Measurements from ENCODE around the gene TNFRSF14. TPM values are rescaled to one million over a fixed set of nuclear protein-coding genes. Genes with fewer than 3 reads are reported as not detected.

The TNFRSF14 gene
- total and polyA plus RNA-seq, 9 of the 15 experiments (the other 6 are each of a cell fraction or from before 2014, with no cell fraction given), result 0.11 to 2.3 (median 0.68) TPM; not detected in 2

DNA sequence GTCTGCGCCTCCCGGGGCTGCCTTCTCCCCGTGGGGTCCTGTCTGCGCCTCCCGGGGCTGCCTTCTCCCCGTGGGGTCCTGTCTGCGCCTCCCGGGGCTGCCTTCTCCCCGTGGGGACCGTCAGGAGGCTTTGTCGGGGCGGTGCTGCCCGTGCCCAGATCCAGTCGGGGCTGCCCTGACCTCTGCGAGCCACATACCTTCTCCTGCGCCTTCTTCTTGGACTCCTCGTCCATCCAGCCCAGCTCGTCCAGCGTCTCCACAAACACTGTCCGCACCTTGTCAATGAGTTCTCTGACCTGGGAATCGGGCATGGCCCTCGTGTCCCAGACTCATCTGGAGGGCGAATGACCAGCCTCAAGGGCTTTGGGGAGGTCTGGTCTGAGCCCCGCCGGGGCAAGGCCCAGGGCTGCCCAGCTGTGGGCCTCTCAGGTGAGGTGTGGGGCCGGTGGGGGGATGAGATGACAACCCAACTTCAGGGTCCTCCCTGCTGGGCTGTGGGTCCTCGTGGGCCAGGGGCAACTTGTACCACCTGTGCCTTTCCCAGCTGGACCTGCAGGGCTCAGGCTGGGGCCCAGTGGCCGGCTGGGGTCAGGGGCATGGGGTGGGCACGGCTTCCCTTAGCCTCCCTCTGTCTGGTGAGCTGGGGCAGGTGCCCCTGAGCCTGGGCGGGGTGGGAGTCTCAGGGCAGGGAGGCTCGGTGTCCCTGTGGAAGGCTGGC lies 39.8 kb downstream of the TNFRSF14 start:
- BruUV-seq (replicated peaks), result no TSS peak
- POLR2A ChIA-PET, result interaction anchor here (0.5 to 0.6 kb wide), 2 partner anchors 108 to 187 kb away, joined by 3 read pairs; no protein-coding TSS in a partner anchor
- DNase-seq (ENCODE audit: extremely low read depth in 1 of 4, low spot score in 3 of 4) (no peak), FAIRE-seq (no peak), ATAC-seq (peak; percentile 12; the same call in 1 of the 3 replicates)
- TF ChIP-seq, protein P1, sequence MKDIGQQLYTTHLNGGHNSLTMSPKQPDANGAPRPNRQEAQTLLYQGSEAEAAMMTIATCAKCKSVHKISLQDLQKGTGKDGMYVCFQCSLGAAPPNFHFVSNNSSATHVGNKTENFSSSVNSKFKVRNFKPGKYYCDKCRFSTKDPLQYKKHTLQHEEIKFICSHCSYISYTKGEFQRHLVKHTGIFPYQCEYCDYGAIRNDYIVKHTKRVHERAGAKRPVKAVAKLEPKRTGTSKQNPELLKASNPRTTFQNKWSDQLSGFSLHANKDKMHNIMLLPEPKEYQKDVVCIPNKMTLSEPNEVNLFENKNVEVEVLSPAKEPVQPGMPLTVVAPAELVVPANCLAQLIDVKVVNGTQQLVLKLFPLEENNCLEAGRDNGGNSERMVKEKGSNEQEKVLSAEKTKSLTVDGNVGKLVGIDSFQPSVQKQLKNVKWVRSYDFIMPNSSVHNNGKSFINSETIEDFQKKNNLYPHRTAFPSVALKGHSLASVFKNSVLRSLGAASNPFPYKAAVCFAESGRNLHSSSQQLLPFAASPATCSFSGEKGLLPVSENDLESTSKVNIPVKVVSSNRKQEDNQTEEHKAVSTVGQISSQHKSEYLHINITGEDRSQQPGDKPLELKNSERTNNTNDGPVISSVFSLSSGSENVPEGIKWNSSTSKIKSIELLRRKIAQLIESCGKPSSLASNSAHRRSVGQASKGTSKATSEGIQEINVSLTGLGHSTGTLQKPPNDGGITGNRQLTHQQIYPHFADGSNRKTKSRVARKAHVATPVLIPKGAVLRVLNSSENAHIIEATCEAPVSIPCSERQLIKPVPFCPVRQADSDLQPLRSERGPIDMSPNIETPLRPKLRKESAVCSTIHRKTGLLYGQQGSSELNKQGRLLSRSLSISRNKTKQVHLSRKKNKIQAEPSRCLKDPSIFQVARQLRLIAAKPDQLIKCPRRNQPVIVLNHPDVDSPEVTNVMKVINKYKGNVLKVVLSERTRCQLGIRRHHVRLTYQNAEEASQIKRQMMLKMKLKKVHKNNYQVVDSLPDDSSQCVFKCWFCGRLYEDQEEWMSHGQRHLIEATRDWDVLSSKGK (CRISPR knock-in tag; IDR thresholded peaks at IDR 0.05), result no peak
- no peak for TF ChIP-seq ELF4 (CRISPR knock-in tag; IDR thresholded peaks at IDR 0.05)
- no peak for TF ChIP-seq ZNF347 (CRISPR knock-in tag; IDR thresholded peaks at IDR 0.05; ENCODE audit: low read depth)
- TF ChIP-seq MAFK (IDR thresholded peaks at IDR 0.05; ENCODE audit: low read length), result no peak
- TF ChIP-seq, protein P2, sequence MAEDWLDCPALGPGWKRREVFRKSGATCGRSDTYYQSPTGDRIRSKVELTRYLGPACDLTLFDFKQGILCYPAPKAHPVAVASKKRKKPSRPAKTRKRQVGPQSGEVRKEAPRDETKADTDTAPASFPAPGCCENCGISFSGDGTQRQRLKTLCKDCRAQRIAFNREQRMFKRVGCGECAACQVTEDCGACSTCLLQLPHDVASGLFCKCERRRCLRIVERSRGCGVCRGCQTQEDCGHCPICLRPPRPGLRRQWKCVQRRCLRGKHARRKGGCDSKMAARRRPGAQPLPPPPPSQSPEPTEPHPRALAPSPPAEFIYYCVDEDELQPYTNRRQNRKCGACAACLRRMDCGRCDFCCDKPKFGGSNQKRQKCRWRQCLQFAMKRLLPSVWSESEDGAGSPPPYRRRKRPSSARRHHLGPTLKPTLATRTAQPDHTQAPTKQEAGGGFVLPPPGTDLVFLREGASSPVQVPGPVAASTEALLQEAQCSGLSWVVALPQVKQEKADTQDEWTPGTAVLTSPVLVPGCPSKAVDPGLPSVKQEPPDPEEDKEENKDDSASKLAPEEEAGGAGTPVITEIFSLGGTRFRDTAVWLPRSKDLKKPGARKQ (CRISPR knock-in tag; IDR thresholded peaks at IDR 0.05), result no peak
- no peak for TF ChIP-seq ZNF224 (CRISPR knock-in tag; IDR thresholded peaks at IDR 0.05)
- TF ChIP-seq ZNF253 (CRISPR knock-in tag; conservative IDR thresholded peaks at IDR 0.05), result no peak
- TF ChIP-seq, protein P3, sequence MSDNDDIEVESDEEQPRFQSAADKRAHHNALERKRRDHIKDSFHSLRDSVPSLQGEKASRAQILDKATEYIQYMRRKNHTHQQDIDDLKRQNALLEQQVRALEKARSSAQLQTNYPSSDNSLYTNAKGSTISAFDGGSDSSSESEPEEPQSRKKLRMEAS (CRISPR knock-in tag; IDR thresholded peaks at IDR 0.05), result no peak
- TF ChIP-seq, protein P4, sequence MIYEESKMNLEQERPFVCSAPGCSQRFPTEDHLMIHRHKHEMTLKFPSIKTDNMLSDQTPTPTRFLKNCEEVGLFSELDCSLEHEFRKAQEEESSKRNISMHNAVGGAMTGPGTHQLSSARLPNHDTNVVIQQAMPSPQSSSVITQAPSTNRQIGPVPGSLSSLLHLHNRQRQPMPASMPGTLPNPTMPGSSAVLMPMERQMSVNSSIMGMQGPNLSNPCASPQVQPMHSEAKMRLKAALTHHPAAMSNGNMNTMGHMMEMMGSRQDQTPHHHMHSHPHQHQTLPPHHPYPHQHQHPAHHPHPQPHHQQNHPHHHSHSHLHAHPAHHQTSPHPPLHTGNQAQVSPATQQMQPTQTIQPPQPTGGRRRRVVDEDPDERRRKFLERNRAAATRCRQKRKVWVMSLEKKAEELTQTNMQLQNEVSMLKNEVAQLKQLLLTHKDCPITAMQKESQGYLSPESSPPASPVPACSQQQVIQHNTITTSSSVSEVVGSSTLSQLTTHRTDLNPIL (CRISPR knock-in tag; IDR thresholded peaks at IDR 0.05), result no peak
- no peak for TF ChIP-seq NR2C1 (IDR thresholded peaks at IDR 0.05)
- TF ChIP-seq NR2C1 (tag; IDR thresholded peaks at IDR 0.05), result no peak
- Histone ChIP-seq H3K27me3 (ENCODE audit: control insufficient read depth in 2 of 2, insufficient read depth in 2 of 2, low read length in 2 of 2) (peaks cover 14 to 57% of the 10 kb centered on the region in 2 experiments; a peak in 4 of 5 replicates), H3K9ac (ENCODE audit: insufficient read depth in 1 of 2, low read depth in 2 of 2, low read length in 2 of 2) (0 out of 4 replicates have a peak overlapping the region, but pooled peaks of 1 of the 2 experiments have one; percentile 17), H3K27ac (ENCODE audit: extremely low read depth, low read depth, low read length) (no peak overlapping the region), H2AFZ (ENCODE audit: low read depth, low read length) (no peak overlapping the region), H4K20me1 (replicated peaks; ENCODE audit: control insufficient read depth, insufficient read depth, low read length) (0 out of 2 replicates have a peak, but pooled peaks cover 6% of the 10 kb centered on the region), H3K9me3 (replicated peaks; ENCODE audit: control insufficient read depth, insufficient read depth, low read depth, low read length) (no peaks in the 10 kb centered on the region), H3K36me3 (ENCODE audit: control insufficient read depth, insufficient read depth, low read length) (no peaks in the 10 kb centered on the region), H3K4me1 (replicated peaks in 1 of 2; ENCODE audit: control insufficient read depth in 2 of 2, insufficient read depth in 2 of 2, low read length in 2 of 2) (peaks cover 0 to 52% of the 10 kb centered on the region in 2 experiments; a peak in 2 of 5 replicates), H3K79me2 (ENCODE audit: control insufficient read depth, insufficient read depth, low read length) (no peaks in the 10 kb centered on the region), H3K9me1 (ENCODE audit: control insufficient read depth, insufficient read depth, low read length) (no peaks in the 10 kb centered on the region), H3K4me2 (ENCODE audit: insufficient read depth, low read length) (no peak overlapping the region), H3K4me3 (no peak overlapping the region)
- CTCF ChIA-PET (ENCODE audit: low intra/inter-chr PET ratio), result no interaction called here
- WGBS (ENCODE audit: insufficient coverage, low coverage, missing lambda C conversion rate), result 5% methylated on average over 31 of the region's 31 CpGs
- intact Hi-C loops (cut with micrococcal nuclease), result no loop called here
- in situ Hi-C loops (cut with MboI), result no loop called here
